Caco-2 (cell line): ENCODE measurements around the gene PACS2. TPM values are rescaled to one million over a fixed set of nuclear protein-coding genes. Genes with fewer than 3 reads are reported as not detected.
"Not testable (repeated sequence)": the region's sequence is repeated elsewhere in the genome, so short reads cannot be mapped to it uniquely, and the experiment has no call there.

Source experiments
- BruUV-seq: library from RNA; stranded (reverse); fragments of 400-500 nt; replicated peaks from 2 replicates; lab custom pipeline; 2021; lab: Mats Ljungman, UMichigan
- CTCF ChIA-PET: fragments of 300-600 bp; sonication (Branson Sonifier 250); formaldehyde crosslinking; loops from one replicate; lab custom pipeline; 2022; ENCODE audit warnings: antibody characterized with exemption; lab: Charles Lee
- POLR2A ChIA-PET: fragments of 300-600 bp; sonication (Branson Sonifier 250); formaldehyde crosslinking; loops from one replicate; lab custom pipeline; 2022; ENCODE audit warnings: antibody characterized with exemption; lab: Charles Lee
- DNase-seq, 2 experiments: peaks; one replicate each; pipeline versions ENCODE4 v3.0.0 to v3.0.0-alpha.2; 2020 to 2022
- H3K27me3 ChIP-seq: replicated peaks from 2 replicates; pipeline ENCODE4 v1.6.0; 2011; ENCODE audit warnings: low read length; ENCODE audit not compliant: control insufficient read depth, insufficient read depth
- H3K36me3 ChIP-seq: 2 replicates; pipeline ENCODE4 v1.5.1; 2011; ENCODE audit warnings: low read length; ENCODE audit not compliant: control insufficient read depth, insufficient read depth
- H3K4me1 ChIP-seq: fragments of 250-450 bp; sonication (Bioruptor Pico); 2 replicates; pipeline ENCODE4 v1.5.1; 2020; ENCODE audit warnings: mild to moderate bottlenecking
- H3K4me3 ChIP-seq: 2 replicates; pipeline ENCODE4 v1.5.1; 2011; ENCODE audit warnings: low read depth, mild to moderate bottlenecking, control low read depth, low read length
- H3K9me3 ChIP-seq: fragments of 250-450 bp; sonication (Bioruptor Pico); 2 replicates; pipeline ENCODE4 v1.5.1; 2020; ENCODE audit warnings: mild to moderate bottlenecking, moderate library complexity
- H3K27ac Mint-ChIP-seq: one replicate; pipeline ENCODE4 v1.8.0; 2022; ENCODE audit warnings: mixed read lengths; ENCODE audit not compliant: unreplicated experiment
- H3K27me3 Mint-ChIP-seq: one replicate; pipeline ENCODE4 v1.8.0; 2022; ENCODE audit warnings: mixed read lengths; ENCODE audit not compliant: insufficient read depth, unreplicated experiment
- H3K36me3 Mint-ChIP-seq: one replicate; pipeline ENCODE4 v1.8.0; 2022; ENCODE audit warnings: mild to moderate bottlenecking, mixed read lengths; ENCODE audit not compliant: insufficient read depth, unreplicated experiment
- H3K4me1 Mint-ChIP-seq: one replicate; pipeline ENCODE4 v1.8.0; 2022; ENCODE audit warnings: low read depth, mixed read lengths; ENCODE audit not compliant: unreplicated experiment
- H3K4me3 Mint-ChIP-seq: one replicate; pipeline ENCODE4 v1.8.0; 2022; ENCODE audit warnings: mild to moderate bottlenecking, moderate library complexity, mixed read lengths; ENCODE audit not compliant: unreplicated experiment
- H3K9me3 Mint-ChIP-seq: one replicate; pipeline ENCODE4 v1.8.0; 2022; ENCODE audit warnings: mixed read lengths; ENCODE audit not compliant: unreplicated experiment
- intact Hi-C: fragments of 100-400 bp; cut with micrococcal nuclease; formaldehyde crosslinking; loops from one replicate; pipeline ENCODE4 v1.10.0; 2022; ENCODE audit not compliant: unreplicated experiment
- total RNA-seq: library from RNA; stranded (reverse); gene quantifications from 2 replicates; pipeline ENCODE4 v1.2.3, GENCODE V29; 2022
- TF ChIP-seq, protein P1 (sequence below), 2 experiments: fragments of 200-600 bp in 1 of 2; IDR thresholded peaks; 1 replicate in 1 of 2; 2 replicates in 1 of 2; pipeline versions ENCODE4 v1.5.1 to v1.8.0; 2011 to 2022; ENCODE audit warnings: antibody characterized with exemption in 1 of 2, control low read depth in 1 of 2, inconsistent platforms in 1 of 2, low read depth in 1 of 2, low read length in 1 of 2, mild to moderate bottlenecking in 1 of 2, moderate library complexity in 1 of 2; ENCODE audit not compliant: insufficient read depth in 1 of 2, severe bottlenecking in 1 of 2, unreplicated experiment in 1 of 2

Gene PACS2
- total RNA-seq, 1 experiment from 2014 or later = 58.1 TPM

DNA sequence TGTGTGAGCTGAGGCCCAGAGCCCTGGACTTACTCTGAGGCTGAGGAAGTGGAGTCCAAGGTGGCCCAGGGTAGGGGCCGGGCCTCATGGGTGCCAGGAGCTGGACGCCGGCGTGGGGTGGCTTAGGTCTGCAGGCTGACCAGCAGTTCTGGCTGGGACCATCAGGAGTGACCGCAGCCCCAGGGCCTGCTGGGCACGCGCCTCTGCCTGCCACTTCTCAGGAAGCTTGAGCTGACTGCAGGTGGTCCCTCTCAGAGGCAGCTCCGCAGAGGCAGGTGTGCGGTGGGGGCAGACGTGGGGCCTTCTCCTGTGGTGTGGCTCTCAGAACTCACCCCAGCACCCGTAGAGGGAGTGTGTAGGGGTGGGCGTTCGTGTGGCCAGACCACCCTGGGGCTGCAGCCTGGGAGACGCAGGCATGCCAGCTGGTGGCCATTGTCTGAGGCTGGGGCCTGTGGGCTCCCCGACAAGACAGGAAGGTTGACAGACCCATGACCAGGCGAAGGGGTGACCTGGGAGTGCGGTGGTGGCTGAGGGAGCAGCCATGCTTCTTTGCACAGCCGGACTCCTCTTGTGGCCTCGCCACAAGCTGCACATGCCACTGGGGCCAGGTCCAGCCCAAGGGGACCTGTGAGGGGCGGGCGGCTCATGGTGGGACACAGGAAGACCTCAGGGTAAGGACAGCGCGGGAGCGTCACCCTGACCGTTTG, 43.7 kb downstream of the PACS2 start:
- Mint-ChIP-seq H3K9me3 (no peaks in the 10 kb centered on the region), H3K4me3 (no peak overlapping the region), H3K36me3 (peaks cover 15% of the 10 kb centered on the region), H3K4me1 (no peaks in the 10 kb centered on the region), H3K27me3 (no peaks in the 10 kb centered on the region), H3K27ac (no peak overlapping the region)
- TF ChIP-seq, protein P1, sequence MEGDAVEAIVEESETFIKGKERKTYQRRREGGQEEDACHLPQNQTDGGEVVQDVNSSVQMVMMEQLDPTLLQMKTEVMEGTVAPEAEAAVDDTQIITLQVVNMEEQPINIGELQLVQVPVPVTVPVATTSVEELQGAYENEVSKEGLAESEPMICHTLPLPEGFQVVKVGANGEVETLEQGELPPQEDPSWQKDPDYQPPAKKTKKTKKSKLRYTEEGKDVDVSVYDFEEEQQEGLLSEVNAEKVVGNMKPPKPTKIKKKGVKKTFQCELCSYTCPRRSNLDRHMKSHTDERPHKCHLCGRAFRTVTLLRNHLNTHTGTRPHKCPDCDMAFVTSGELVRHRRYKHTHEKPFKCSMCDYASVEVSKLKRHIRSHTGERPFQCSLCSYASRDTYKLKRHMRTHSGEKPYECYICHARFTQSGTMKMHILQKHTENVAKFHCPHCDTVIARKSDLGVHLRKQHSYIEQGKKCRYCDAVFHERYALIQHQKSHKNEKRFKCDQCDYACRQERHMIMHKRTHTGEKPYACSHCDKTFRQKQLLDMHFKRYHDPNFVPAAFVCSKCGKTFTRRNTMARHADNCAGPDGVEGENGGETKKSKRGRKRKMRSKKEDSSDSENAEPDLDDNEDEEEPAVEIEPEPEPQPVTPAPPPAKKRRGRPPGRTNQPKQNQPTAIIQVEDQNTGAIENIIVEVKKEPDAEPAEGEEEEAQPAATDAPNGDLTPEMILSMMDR (IDR thresholded peaks at IDR 0.05; ENCODE audit: insufficient read depth in 1 of 2, low read depth in 1 of 2, low read length in 1 of 2, severe bottlenecking in 1 of 2, unreplicated experiment in 1 of 2) = no peak
- POLR2A ChIA-PET = no interaction called here
- H3K4me1 ChIP-seq = no peaks in the 10 kb centered on the region
- no peaks in the 10 kb centered on the region for H3K9me3 ChIP-seq
- CTCF ChIA-PET = no interaction called here
- no peaks in the 10 kb centered on the region for H3K36me3 ChIP-seq
- BruUV-seq = no TSS peak
- no peaks in the 10 kb centered on the region for H3K27me3 ChIP-seq
- no peak for DNase-seq
- intact Hi-C loops = no loop called here
- H3K4me3 ChIP-seq = no peak overlapping the region

DNA sequence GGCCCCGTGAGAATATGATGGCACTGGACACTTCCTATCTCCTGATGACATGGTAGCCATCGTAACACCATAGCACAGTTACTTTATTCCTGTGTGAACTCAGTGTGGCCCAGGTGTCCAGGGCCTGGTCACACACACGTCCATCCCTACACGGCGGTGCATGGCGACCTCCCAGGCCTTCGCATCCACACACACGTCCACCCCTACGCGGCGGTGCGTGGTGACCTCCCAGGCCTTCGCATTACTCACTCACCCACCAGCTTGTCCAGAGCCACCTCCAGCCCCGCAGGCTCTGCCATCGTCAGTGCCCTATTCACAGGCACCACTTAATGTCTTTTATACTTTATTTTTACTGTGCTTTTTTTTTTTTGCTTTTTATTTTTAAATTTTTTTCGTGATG, 44.4 kb downstream of the PACS2 start:
- Histone ChIP-seq H3K27me3 (no peaks in the 10 kb centered on the region), H3K36me3 (no peaks in the 10 kb centered on the region), H3K4me3 (no peak overlapping the region), H3K9me3 (no peaks in the 10 kb centered on the region), H3K4me1 (no peaks in the 10 kb centered on the region)
- BruUV-seq = no TSS peak
- DNase-seq = no peak
- H3K27ac Mint-ChIP-seq = no peak overlapping the region
- H3K27me3 Mint-ChIP-seq = no peaks in the 10 kb centered on the region
- no peaks in the 10 kb centered on the region for H3K4me1 Mint-ChIP-seq
- H3K36me3 Mint-ChIP-seq = peaks cover 22% of the 10 kb centered on the region
- POLR2A ChIA-PET = no interaction called here
- CTCF ChIA-PET = no interaction called here
- intact Hi-C loops = no loop called here
- H3K9me3 Mint-ChIP-seq = no peaks in the 10 kb centered on the region
- H3K4me3 Mint-ChIP-seq = no peak overlapping the region
- TF ChIP-seq, protein P1 (IDR thresholded peaks at IDR 0.05; ENCODE audit: insufficient read depth in 1 of 2, low read depth in 1 of 2, low read length in 1 of 2, severe bottlenecking in 1 of 2, unreplicated experiment in 1 of 2) = no peak

DNA sequence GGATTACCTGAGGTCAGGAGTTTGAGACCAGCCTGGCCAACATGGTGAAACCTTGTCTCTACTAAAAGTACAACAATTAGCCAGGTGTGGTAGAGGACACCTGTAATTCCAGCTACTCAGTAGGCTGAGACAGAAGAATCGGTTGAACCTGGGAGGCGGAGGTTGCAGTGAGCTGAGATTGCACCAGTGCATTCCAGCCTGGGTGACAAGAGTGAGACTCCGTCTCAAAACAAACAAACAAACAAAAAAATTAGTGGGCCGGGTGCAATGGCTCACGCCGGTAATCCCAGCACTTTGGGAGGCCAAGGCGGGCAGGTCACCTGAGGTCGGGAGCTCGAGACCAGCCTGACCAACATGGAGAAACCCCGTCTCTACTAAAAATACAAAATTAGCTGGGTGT, 46.9 kb downstream of the PACS2 start:
- DNase-seq, H3K27me3 ChIP-seq, BruUV-seq, H3K36me3 ChIP-seq, H3K4me1 Mint-ChIP-seq, H3K4me3 ChIP-seq, POLR2A ChIA-PET, H3K27me3 Mint-ChIP-seq, H3K9me3 Mint-ChIP-seq, H3K4me3 Mint-ChIP-seq, H3K27ac Mint-ChIP-seq, H3K9me3 ChIP-seq, CTCF ChIA-PET, intact Hi-C loops, H3K4me1 ChIP-seq: not testable (repeated sequence)
- H3K36me3 Mint-ChIP-seq = peaks cover 21% of the 10 kb centered on the region
